K562 (cell line): ENCODE measurements around the gene PGBD1. TPM values are rescaled to one million over a fixed set of nuclear protein-coding genes. Genes with fewer than 3 reads are reported as not detected.

Experiments
- BRD9 ChIP-seq: fragments of 450-650 bp; IDR thresholded peaks from 2 replicates; pipeline ENCODE4 v1.6.1; 2018; ENCODE audit warnings: low read depth; ENCODE audit not compliant: partially characterized antibody
- CC2D1A ChIP-seq: fragments of 450-650 bp; IDR thresholded peaks from 2 replicates; pipeline ENCODE4 v1.6.1; 2017; ENCODE audit warnings: mild to moderate bottlenecking
- ELF1 ChIP-seq: fragments of 200-800 bp; sonication (Bioruptor generic); IDR thresholded peaks from 2 replicates; pipeline ENCODE4 v1.6.1; 2016; ENCODE audit warnings: missing genetic modification characterization, missing compliant biosample characterization
- FOXK2 ChIP-seq, 2 experiments: fragments of 450-650 bp; IDR thresholded peaks in 1 of 2; conservative IDR thresholded peaks in 1 of 2; 2 replicates each; pipeline ENCODE4 v1.6.1; 2016; ENCODE audit warnings: low read depth in 2 of 2, mild to moderate bottlenecking in 1 of 2
- GATAD2B ChIP-seq: fragments of 450-650 bp; IDR thresholded peaks from 2 replicates; pipeline ENCODE4 v1.6.1; 2017; ENCODE audit warnings: mild to moderate bottlenecking, borderline replicate concordance
- HSF4 ChIP-seq: fragments of 250-450 bp; sonication (Bioruptor Pico); IDR thresholded peaks from 2 replicates; pipeline ENCODE4 v2.1.2; 2022; ENCODE audit warnings: mild to moderate bottlenecking, moderate library complexity, borderline replicate concordance
- IFI16 ChIP-seq: fragments of 250-450 bp; sonication (Bioruptor Pico); IDR thresholded peaks from 2 replicates; pipeline ENCODE4 v2.1.2; 2022; ENCODE audit warnings: mild to moderate bottlenecking, inconsistent platforms
- KDM4B ChIP-seq, 2 experiments: fragments of 450-650 bp in 1 of 2; sonication (generic) in 1 of 2; IDR thresholded peaks; 2 replicates each; pipeline ENCODE4 v1.6.1; 2016 to 2017; ENCODE audit warnings: borderline replicate concordance in 2 of 2, antibody characterized with exemption in 1 of 2, low read depth in 1 of 2, mild to moderate bottlenecking in 1 of 2
- MXI1 ChIP-seq: IDR thresholded peaks from 2 replicates; pipeline ENCODE4 v1.6.1; 2011; ENCODE audit warnings: low read depth, mild to moderate bottlenecking, improper control_type of control experiment, low read length
- PCBP2 ChIP-seq: fragments of 200-400 bp; formaldehyde crosslinking; IDR thresholded peaks from 2 replicates; pipeline ENCODE4 v1.6.1; 2018; ENCODE audit warnings: low read length, low read depth, mild to moderate bottlenecking, moderate library complexity; ENCODE audit not compliant: poor library complexity, severe bottlenecking
- PYGO2 ChIP-seq: fragments of 450-650 bp; IDR thresholded peaks from 2 replicates; pipeline ENCODE4 v1.6.1; 2016; ENCODE audit warnings: mild to moderate bottlenecking, missing genetic modification characterization, moderate library complexity, missing compliant biosample characterization
- RCOR1 ChIP-seq, 2 experiments: IDR thresholded peaks; 2 replicates each; pipeline ENCODE4 v1.6.1; 2012; ENCODE audit warnings: low read depth in 2 of 2, low read length in 2 of 2, borderline replicate concordance in 1 of 2, improper control_type of control experiment in 1 of 2
- RFX5 ChIP-seq: IDR thresholded peaks from 2 replicates; pipeline ENCODE4 v1.6.1; 2011; ENCODE audit warnings: low read depth, mild to moderate bottlenecking, improper control_type of control experiment, low read length
- RHOXF2B ChIP-seq: fragments of 250-450 bp; sonication (Bioruptor Pico); conservative IDR thresholded peaks from 2 replicates; pipeline ENCODE4 v1.5.1; 2021
- SIN3A ChIP-seq, 2 experiments: fragments of 150-350 bp in 1 of 2; IDR thresholded peaks; 2 replicates each; pipeline ENCODE4 v1.6.1; 2011 to 2016; ENCODE audit warnings: borderline replicate concordance in 2 of 2, low read depth in 2 of 2, low read length in 2 of 2, mild to moderate bottlenecking in 2 of 2, moderate library complexity in 2 of 2; ENCODE audit not compliant: control insufficient read depth in 1 of 2
- SMAD1 ChIP-seq: fragments of 150-350 bp; IDR thresholded peaks from 2 replicates; pipeline ENCODE4 v1.6.1; 2014; ENCODE audit warnings: low read length, low read depth; ENCODE audit not compliant: partially characterized antibody
- SMAD3 ChIP-seq: fragments of 450-650 bp; formaldehyde crosslinking; conservative IDR thresholded peaks from 2 replicates; pipeline ENCODE4 v1.4.0; 2020; ENCODE audit warnings: mild to moderate bottlenecking
- SNIP1 ChIP-seq: fragments of 450-650 bp; IDR thresholded peaks from 2 replicates; pipeline ENCODE4 v1.7.1; 2017; ENCODE audit warnings: low read depth, mild to moderate bottlenecking
- TBP ChIP-seq: optimal IDR thresholded peaks from 2 replicates; pipeline ENCODE3; 2011; ENCODE audit warnings: low read depth, low read length, improper control_type of control experiment
- TCFL5 ChIP-seq: fragments of 250-450 bp; sonication (Bioruptor Pico); conservative IDR thresholded peaks from 2 replicates; pipeline ENCODE4 v1.6.1; 2021; ENCODE audit warnings: mild to moderate bottlenecking, moderate library complexity, matching md5 sums
- polyA plus RNA-seq, 8 experiments: library from polyadenylated mRNA; depleted of rRNA in 4 of 8; stranded (reverse) in 5 of 8; unstranded in 3 of 8; fragments of >200 nt; fragmentation: Nextera tagmentation in 2 of 8; fragmentation: Illumina TruSeq in 1 of 8; extraction: Ambion mirVana in 2 of 8; extraction: Trizol in 1 of 8; gene quantifications; 2 replicates each; pipeline versions ENCODE4 v1.2.1 to v1.2.3, GENCODE V29; 2011 to 2014; ENCODE audit warnings: inconsistent platforms in 1 of 8, missing spikeins in 1 of 8
- total RNA-seq, 7 experiments: library from RNA; depleted of rRNA in 6 of 7; stranded (reverse); fragments of >200 nt in 6 of 7; fragmentation: Illumina TruSeq in 2 of 7; extraction: Trizol in 2 of 7; gene quantifications; 2 replicates each; pipeline versions ENCODE4 v1.2.1 to v1.2.3, GENCODE V29; 2011 to 2021; ENCODE audit warnings: low replicate concordance in 1 of 7
- TF ChIP-seq, protein P1 (sequence below): conservative IDR thresholded peaks from 2 replicates; pipeline ENCODE4 v1.6.1; 2011; ENCODE audit warnings: low read depth, mild to moderate bottlenecking, low read length; ENCODE audit not compliant: control insufficient read depth
- TF ChIP-seq, protein P2 (sequence below): fragments of 250-450 bp; sonication (Bioruptor Pico); IDR thresholded peaks from 2 replicates; pipeline ENCODE4 v1.8.0; 2021; ENCODE audit warnings: mild to moderate bottlenecking, moderate library complexity
- TF ChIP-seq, protein P3 (sequence below): IDR thresholded peaks from 2 replicates; pipeline ENCODE4 v1.6.1; 2016; ENCODE audit warnings: missing genetic modification characterization, missing compliant biosample characterization

PGBD1 gene
- total and polyA plus RNA-seq, 9 of the 15 experiments (the other 6 are each of a cell fraction or from before 2014, with no cell fraction given) = 3.3 to 9.0 (median 7.3) TPM

DNA sequence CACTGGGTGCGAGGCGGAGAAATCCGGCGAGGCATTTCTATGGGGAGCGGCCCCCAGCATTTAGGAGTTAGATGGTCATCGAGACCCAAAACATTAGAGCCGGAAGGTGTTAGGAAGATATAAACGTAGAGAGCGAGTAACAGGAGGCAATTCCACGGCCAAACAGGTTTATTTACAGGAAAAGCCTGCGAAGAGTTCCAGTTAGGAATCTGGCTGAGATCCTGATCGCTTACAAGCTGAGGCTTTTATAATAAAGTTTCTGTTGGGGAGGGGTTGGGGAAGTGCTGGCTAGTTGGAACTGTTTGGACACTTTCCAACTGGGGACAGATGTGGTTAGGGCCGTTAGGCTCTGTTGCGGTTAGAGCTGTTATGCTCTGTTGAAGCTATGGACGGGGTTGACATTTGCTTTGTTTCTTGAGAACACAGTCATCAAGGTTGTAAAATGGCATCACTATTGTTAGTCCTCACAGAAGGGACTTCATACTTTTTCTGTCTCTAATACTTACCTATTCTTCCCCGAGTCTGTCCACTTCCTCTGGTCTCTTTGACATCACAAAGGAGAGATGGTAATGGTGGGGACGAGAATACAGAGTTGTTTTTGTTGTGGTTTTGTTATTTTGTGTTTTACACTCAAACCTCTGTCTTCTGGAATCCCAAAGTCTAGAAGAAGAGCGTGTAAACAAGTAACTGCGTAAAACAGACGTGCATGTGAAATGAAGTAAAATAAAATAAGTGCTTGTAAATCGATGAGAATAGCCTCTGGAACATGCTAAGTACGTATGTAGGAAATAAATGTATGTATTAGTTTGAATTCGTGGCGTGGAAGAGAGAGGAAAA, 55.1 kb downstream of the PGBD1 start (continued):
- TF ChIP-seq RCOR1 (IDR thresholded peaks at IDR 0.05; ENCODE audit: borderline replicate concordance in 1 of 2, low read depth in 2 of 2, low read length in 2 of 2) (peak; percentile 67 to 75; a peak in 2 of 4 replicates), CC2D1A (peak; percentile 10; the same call in 1 of the 2 replicates), SNIP1 (0 out of 2 replicates have a peak, but pooled peaks have one; percentile 7), IFI16 (peak; percentile 46; the same call in 1 of the 2 replicates), MXI1 (peak; percentile 44; the same call in 1 of the 2 replicates), HSF4 (CRISPR knock-in tag) (peak; percentile 86; the same call in 1 of the 2 replicates), GATAD2B (0 out of 2 replicates have a peak, but pooled peaks have one; percentile 61), RHOXF2B (CRISPR knock-in tag) (no peak), TBP (peak; percentile 67), KDM4B (IDR thresholded peaks at IDR 0.05; ENCODE audit: borderline replicate concordance in 2 of 2, low read depth in 1 of 2) (0 out of 4 replicates have a peak, but pooled peaks of 1 of the 2 experiments have one; percentile 72), FOXK2 (conservative IDR thresholded peaks at IDR 0.05 in 1 of 2, IDR thresholded peaks at IDR 0.05 in 1 of 2; ENCODE audit: low read depth in 2 of 2) (peak; percentile 61 to 84; a peak in 3 of 4 replicates), SMAD1 (peak; percentile 76), SIN3A (IDR thresholded peaks at IDR 0.05; ENCODE audit: borderline replicate concordance in 2 of 2, control insufficient read depth in 1 of 2, low read depth in 2 of 2, low read length in 2 of 2) (no peak), ELF1 (tag) (no peak; the same call in none of the 2 replicates), PCBP2 (no peak), RFX5 (no peak), TCFL5 (CRISPR knock-in tag) (peak; percentile 96), SMAD3 (CRISPR knock-in tag) (peak; percentile 99), PYGO2 (tag) (peak; percentile 86), BRD9 (peak; percentile 85)
- TF ChIP-seq, protein P1, sequence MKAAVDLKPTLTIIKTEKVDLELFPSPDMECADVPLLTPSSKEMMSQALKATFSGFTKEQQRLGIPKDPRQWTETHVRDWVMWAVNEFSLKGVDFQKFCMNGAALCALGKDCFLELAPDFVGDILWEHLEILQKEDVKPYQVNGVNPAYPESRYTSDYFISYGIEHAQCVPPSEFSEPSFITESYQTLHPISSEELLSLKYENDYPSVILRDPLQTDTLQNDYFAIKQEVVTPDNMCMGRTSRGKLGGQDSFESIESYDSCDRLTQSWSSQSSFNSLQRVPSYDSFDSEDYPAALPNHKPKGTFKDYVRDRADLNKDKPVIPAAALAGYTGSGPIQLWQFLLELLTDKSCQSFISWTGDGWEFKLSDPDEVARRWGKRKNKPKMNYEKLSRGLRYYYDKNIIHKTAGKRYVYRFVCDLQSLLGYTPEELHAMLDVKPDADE = no peak; the same call in 1 of the 2 replicates
- TF ChIP-seq, protein P2, sequence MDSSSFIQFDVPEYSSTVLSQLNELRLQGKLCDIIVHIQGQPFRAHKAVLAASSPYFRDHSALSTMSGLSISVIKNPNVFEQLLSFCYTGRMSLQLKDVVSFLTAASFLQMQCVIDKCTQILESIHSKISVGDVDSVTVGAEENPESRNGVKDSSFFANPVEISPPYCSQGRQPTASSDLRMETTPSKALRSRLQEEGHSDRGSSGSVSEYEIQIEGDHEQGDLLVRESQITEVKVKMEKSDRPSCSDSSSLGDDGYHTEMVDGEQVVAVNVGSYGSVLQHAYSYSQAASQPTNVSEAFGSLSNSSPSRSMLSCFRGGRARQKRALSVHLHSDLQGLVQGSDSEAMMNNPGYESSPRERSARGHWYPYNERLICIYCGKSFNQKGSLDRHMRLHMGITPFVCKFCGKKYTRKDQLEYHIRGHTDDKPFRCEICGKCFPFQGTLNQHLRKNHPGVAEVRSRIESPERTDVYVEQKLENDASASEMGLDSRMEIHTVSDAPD = no peak
- TF ChIP-seq, protein P3, sequence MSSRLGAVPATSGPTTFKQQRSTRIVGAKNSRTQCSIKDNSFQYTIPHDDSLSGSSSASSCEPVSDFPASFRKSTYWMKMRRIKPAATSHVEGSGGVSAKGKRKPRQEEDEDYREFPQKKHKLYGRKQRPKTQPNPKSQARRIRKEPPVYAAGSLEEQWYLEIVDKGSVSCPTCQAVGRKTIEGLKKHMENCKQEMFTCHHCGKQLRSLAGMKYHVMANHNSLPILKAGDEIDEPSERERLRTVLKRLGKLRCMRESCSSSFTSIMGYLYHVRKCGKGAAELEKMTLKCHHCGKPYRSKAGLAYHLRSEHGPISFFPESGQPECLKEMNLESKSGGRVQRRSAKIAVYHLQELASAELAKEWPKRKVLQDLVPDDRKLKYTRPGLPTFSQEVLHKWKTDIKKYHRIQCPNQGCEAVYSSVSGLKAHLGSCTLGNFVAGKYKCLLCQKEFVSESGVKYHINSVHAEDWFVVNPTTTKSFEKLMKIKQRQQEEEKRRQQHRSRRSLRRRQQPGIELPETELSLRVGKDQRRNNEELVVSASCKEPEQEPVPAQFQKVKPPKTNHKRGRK (tag) = no peak
